A673 (cell line): Measurements from ENCODE around the gene MTERF4.

Experiments used
- EZH2 ChIP-seq: fragments of 200-600 bp; sonication (generic); IDR thresholded peaks from 2 replicates; pipeline ENCODE4 v1.6.1; 2017; ENCODE audit warnings: borderline replicate concordance, low read depth, mild to moderate bottlenecking, mixed read lengths, antibody characterized with exemption, low read length; ENCODE audit not compliant: poor library complexity, severe bottlenecking
- TF ChIP-seq, protein P1 (sequence below): fragments of 300-800, 200-600 bp; sonication (generic); conservative IDR thresholded peaks from 2 replicates; pipeline ENCODE4 v1.5.1; 2017; ENCODE audit warnings: low read depth, mild to moderate bottlenecking, antibody characterized with exemption, low read length, moderate library complexity, mixed read lengths

DNA sequence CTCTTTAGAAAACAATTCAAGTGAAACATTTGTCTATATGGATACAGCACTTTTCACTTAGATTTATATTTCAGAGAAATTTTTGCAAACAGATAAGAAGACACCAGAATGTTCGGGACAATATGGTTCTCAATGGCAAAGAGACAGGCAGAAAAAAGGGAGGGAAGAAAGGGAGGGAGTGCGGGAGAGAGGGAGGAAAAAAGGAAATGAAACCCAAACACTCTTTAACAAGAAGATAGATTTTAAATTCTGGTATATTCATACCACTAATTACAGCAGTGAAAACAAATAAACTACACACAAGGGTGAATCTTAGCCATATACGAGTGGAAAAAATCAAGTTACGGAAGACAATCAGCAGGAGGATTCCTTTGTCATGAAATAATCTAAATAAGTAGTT is 44.2 kb upstream of the MTERF4 start:
- TF ChIP-seq, protein P1, sequence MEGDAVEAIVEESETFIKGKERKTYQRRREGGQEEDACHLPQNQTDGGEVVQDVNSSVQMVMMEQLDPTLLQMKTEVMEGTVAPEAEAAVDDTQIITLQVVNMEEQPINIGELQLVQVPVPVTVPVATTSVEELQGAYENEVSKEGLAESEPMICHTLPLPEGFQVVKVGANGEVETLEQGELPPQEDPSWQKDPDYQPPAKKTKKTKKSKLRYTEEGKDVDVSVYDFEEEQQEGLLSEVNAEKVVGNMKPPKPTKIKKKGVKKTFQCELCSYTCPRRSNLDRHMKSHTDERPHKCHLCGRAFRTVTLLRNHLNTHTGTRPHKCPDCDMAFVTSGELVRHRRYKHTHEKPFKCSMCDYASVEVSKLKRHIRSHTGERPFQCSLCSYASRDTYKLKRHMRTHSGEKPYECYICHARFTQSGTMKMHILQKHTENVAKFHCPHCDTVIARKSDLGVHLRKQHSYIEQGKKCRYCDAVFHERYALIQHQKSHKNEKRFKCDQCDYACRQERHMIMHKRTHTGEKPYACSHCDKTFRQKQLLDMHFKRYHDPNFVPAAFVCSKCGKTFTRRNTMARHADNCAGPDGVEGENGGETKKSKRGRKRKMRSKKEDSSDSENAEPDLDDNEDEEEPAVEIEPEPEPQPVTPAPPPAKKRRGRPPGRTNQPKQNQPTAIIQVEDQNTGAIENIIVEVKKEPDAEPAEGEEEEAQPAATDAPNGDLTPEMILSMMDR = no peak
- TF ChIP-seq EZH2 = no peak
